Measurements from ENCODE around the gene RAB40B.
A peak's percentile ranks its signal among the peaks of the same experiment; 100 is the strongest.

RAB40B gene

DNA sequence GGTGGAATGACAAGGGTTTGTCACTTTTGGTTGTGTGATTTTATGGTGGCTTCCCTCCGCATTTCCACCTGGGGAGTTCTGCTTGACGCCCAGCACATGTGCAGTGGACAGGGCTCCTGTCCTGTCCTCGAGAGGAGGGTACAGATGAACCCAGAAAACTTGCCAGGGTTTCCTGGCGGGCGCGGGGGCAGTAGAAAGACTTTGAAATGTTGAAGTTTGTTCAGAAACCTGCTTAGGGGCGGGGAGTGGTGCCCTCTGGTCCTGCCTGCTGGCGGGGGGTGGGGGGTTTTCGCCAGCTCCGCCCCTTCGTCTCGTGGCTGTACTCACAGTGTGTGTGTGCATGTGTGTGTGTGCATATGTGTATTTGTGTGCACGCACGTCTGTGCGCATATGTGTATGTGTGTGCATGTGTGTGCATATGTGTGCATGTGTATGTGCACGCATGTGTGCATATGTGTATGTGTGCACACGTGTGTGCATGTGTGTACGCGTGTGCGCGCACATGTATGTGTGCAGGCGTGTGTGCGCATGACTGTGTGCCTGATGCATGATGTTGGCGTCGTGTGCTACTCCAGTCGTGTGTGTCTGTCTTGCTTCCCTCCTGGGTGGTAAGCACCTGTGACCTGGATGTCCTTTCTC, 24.8 kb upstream of the RAB40B start:
- Mint-ChIP-seq H3K36me3 (peaks cover 85% of the 10 kb centered on the region), H3K4me3 (no peak overlapping the region), H3K27ac (no peak overlapping the region), H3K4me1 (peaks cover 6% of the 10 kb centered on the region), H3K9me3 (no peaks in the 10 kb centered on the region)
- ATAC-seq (no peak), DNase-seq (ENCODE audit: low spot score in 2 of 2) (no peak)

DNA sequence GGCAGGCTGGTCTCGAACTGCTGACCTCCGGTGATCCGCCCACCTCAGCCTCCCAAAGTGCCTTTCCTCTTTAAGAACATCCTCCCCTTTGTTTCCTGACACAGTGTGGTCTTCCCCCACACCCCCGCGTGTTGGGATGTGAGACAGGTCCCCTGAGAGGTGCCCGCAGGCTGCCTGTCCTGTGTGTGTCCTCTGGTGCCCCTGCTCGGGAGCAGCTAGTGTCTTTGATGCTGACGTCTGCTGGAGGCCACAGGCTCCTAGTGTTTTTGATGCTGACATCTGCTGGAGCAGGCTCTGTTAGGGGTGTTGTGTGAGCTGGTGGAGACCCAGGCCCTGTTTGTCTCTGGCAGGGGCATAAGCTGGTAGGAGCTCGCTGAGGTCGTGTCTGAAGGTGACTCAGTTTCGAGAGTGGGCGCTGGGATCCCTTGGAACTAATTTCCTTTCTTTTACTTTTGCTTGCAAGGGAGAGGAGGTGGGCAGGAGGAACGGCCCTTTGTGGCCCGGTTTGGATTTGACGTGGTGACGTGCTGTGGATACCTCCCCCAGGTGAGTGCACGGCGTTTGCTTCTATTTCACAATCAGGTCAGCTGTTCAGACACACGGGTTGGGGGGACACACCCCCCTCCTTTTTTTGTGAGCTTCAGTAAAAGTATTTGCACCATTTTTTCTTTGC, 24.0 kb upstream of the RAB40B start:
- no peak overlapping the region for H3K4me3 Mint-ChIP-seq
- DNase-seq (ENCODE audit: low spot score in 2 of 2): no peak
- H3K9me3 Mint-ChIP-seq: no peaks in the 10 kb centered on the region
- peaks cover 14% of the 10 kb centered on the region for H3K4me1 Mint-ChIP-seq
- H3K27ac Mint-ChIP-seq: no peak overlapping the region
- ATAC-seq: no peak
- peaks cover 85% of the 10 kb centered on the region for H3K36me3 Mint-ChIP-seq

GRCh38 chr17:82720204-82720603, 21.7 kb upstream of the RAB40B start:
- Mint-ChIP-seq H3K4me1 (peaks cover 29% of the 10 kb centered on the region), H3K4me3 (no peak overlapping the region), H3K9me3 (no peaks in the 10 kb centered on the region), H3K36me3 (peaks cover 71% of the 10 kb centered on the region), H3K27ac (peak overlapping the region; percentile 10)
- ATAC-seq (no peak), DNase-seq (ENCODE audit: low spot score in 2 of 2) (no peak)

DNA sequence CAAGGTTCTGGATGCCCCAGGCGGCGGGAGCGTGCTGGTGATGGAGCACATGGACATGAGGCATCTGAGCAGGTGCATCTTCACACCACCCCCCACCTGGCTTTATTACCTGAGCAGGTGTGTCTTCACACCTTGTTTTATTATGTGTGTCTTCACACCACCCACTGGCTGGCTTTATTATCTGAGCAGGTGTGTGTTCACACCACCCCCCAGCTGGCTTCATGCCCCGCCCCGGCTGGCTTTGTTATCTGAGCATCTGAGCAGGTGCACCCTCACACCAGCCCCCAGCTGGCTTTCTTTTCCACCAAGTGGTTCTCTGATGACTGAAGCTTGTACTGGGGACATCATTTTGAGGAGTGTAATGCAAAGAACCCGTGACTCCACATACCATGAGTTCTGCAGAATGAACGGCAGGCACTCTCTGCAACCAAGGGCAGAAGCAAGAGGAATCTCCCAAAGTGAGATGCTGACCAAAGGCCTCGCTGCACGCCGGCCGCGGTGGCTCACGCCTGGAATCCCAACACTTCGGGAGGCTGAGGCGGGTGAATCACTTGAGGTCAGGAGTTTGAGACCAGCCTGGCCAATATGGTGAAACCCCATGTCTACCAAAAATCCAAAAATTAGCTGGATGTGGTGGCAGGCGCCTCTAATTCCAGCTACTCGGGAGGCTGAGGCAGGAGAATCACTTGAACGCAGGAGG, 20.6 kb upstream of the RAB40B start:
- no peak for ATAC-seq
- H3K9me3 Mint-ChIP-seq: no peaks in the 10 kb centered on the region
- no peak for DNase-seq (ENCODE audit: low spot score in 2 of 2)
- peaks cover 29% of the 10 kb centered on the region for H3K4me1 Mint-ChIP-seq
- H3K36me3 Mint-ChIP-seq: peaks cover 61% of the 10 kb centered on the region
- H3K27ac Mint-ChIP-seq: no peak overlapping the region
- H3K4me3 Mint-ChIP-seq: no peak overlapping the region

DNA sequence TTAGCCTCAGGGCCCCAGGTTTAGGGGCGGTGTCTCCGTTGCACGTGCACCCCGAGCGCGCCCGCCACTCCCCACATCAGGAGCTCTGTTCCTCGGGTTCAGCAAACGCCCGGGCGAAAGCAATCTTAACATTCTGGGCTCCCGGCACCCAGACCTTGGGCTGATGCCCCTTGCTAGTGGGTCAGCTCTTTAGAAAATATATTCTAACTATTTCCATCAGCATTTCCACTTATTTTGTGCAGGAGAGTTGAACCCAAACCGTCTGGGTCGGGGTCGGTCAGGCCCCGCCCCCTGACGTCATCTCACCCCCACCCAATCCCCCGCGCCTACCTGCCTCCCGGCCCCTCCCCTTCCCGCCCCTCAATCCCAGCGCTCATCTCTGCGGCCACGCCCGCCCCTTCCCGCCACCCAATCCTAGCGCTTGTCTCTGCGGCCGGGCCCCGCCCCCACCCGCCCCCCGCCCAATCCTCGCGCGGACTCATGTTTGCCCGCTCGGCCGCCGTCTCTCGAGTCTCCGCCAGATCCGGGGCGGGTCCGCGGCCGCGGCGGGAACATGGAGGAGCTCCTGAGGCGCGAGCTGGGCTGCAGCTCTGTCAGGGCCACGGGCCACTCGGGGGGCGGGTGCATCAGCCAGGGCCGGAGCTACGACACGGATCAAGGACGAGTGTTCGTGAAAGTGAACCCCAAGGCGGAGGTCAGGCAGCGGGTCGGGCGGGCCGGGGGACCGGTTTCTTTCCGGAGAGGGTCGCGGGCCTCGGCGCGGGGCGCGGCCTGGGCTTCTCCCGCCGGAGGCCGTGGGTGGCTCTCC, 17.9 kb upstream of the RAB40B start, which contains the start of gene FN3KRP:
FN3KRP (plus strand) TSS at position 504 of the 808 bp plus-strand sequence; CDS start at position 554, 50 bp downstream.
- Mint-ChIP-seq H3K9me3 (no peaks in the 10 kb centered on the region), H3K4me1 (peaks cover 24% of the 10 kb centered on the region), H3K36me3 (peaks cover 40% of the 10 kb centered on the region), H3K4me3 (peak within 1 kb of the TSS; percentile 65), H3K27ac (peak within 1 kb of the TSS; percentile 75)
- ATAC-seq: peak; percentile 91
- DNase-seq (ENCODE audit: low spot score in 2 of 2): peak; percentile 73 to 89

DNA sequence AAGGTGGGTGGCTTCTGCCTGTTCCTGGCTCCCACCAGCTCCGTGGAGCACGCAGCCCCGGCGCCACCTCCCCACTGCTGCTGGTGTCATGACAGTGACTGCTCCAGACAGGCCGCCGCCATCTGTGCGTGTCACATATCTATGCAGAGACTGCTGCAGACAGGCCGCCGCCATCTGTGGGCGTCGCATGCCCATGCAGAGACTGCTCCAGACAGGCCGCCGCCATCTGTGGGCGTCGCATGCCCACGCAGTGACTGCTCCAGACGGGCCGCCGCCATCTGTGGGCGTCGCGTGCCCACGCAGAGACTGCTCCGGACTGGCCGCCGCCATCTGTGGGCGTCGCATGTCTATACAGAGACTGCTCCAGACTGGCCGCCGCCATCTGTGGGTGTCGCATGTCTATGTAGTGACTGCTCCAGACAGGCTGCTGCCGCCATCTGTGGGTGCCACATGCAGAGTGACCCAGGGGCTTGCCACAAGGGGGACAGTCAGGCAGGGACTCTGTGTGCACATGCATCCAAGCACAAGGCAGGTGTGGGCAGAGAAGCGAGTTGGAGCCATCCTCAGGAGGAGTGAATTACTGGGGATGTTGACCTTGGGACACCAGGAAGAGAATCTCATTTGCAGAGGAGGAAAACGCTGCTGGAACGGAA, 14.7 kb upstream of the RAB40B start:
- Mint-ChIP-seq H3K36me3 (peaks cover 16% of the 10 kb centered on the region), H3K9me3 (no peaks in the 10 kb centered on the region), H3K4me1 (peaks cover 22% of the 10 kb centered on the region), H3K4me3 (no peak overlapping the region), H3K27ac (no peak overlapping the region)
- ATAC-seq (no peak), DNase-seq (ENCODE audit: low spot score in 2 of 2) (no peak)

DNA sequence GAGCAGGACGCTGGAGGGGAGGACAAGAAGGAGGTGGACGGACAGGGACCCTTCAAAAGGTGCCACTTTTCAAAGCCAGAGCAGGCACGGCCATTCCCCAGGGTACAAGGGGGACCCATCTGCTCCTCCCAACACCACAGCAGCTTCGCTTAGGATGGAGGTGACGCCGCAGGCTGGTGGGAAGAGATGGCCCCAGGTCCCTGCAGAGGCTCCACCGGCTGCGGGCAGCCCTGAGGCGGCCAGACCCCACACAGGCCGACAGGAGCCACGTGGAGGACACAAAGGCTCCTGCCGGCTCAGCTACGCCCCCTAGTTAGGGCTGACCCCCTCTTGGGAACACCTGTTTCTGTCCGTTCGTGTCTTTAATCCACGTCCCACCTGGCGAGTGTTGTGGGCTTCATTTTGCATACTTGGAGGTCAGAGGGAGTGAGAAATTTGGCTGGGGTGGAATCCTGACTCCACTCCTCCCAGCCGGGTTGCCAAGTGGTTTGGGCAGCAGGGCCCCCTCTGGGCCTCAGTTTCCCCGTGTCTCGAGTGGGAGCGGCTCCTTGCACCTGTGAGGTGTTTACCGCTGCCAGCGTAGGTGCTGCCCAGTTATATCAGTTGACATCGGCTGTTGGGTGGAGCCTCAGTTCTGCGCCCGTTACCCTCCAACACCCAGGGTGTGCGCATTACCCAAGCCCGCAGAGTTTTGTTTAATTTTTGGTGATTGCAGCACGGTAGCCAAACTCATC, 12.2 kb upstream of the RAB40B start:
- DNase-seq (ENCODE audit: low spot score in 2 of 2): no peak
- Mint-ChIP-seq H3K9me3 (no peaks in the 10 kb centered on the region), H3K27ac (no peak overlapping the region), H3K4me1 (peaks cover 9% of the 10 kb centered on the region), H3K4me3 (no peak overlapping the region), H3K36me3 (no peaks in the 10 kb centered on the region)
- no peak for ATAC-seq

GRCh38 chr17:82709676-82710498, 11.4 kb upstream of the RAB40B start:
- DNase-seq (ENCODE audit: low spot score in 2 of 2): no peak
- Mint-ChIP-seq H3K36me3 (no peaks in the 10 kb centered on the region), H3K27ac (no peak overlapping the region), H3K9me3 (no peaks in the 10 kb centered on the region), H3K4me1 (peaks cover 6% of the 10 kb centered on the region), H3K4me3 (no peak overlapping the region)
- ATAC-seq: no peak

DNA sequence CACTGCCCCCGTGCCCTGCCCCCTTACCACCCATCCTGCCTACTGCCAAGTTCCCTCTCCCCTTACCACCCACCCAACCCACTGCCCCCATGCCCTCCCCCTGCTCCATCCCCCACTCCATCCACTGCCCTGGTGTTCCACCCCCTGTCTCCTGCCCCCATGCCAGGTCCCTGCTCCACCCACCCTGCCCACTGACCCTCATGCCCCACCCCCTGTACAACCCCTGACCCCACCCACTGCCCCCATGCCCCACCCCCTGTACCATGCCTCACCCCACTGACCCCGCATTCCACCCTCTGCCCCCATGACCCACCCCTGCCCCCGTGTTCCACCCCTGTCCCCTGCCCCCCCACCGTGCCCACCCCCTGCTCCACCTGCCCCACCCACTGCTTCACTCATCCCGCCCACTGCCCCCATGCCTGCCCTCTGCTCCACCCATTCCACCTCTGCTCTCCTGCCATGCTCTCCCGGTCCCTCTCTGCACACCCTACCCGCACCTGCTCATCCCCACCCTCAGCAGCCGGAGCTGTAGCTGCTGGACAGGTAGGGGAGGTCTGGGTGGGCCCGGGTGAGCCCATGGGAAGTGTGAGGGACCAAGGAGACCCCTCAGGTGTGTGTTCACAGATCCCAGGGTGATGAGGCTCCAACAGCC, 10.7 kb upstream of the RAB40B start:
- Mint-ChIP-seq H3K27ac (no peak overlapping the region), H3K36me3 (no peaks in the 10 kb centered on the region), H3K9me3 (no peaks in the 10 kb centered on the region), H3K4me3 (no peak overlapping the region), H3K4me1 (peaks cover 6% of the 10 kb centered on the region)
- DNase-seq (ENCODE audit: low spot score in 2 of 2): no peak
- no peak for ATAC-seq

- DNase-seq (ENCODE audit: low spot score in 2 of 2) (no peak), ATAC-seq (no peak)
- Mint-ChIP-seq H3K36me3 (no peaks in the 10 kb centered on the region), H3K4me1 (peaks cover 6% of the 10 kb centered on the region), H3K27ac (no peak overlapping the region), H3K9me3 (no peaks in the 10 kb centered on the region), H3K4me3 (no peak overlapping the region)
Observed at GRCh38 chr17:82705756-82706155, 7.3 kb upstream of the RAB40B start.

DNA sequence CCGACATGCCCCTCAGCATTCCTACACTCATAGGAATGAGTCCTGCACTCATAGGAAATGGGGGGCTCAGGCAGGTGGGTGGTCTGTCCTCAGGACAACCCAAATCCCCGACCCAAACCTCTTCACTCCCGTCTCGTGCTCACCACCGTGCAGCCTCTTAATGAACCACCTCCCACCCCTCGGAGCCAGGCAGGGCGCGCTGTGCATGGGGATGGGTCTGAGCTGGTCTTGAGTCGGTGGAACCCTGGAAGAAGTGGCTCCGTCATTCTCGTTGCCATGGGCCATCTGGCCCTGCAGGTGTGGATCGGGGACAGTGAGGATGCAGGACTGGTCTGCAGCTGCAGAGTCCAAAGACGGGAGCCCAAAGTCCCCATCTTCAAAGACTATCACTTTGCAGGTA, 6.4 kb upstream of the RAB40B start:
- Mint-ChIP-seq H3K4me1 (peaks cover 6% of the 10 kb centered on the region), H3K4me3 (no peak overlapping the region), H3K27ac (no peak overlapping the region), H3K9me3 (no peaks in the 10 kb centered on the region), H3K36me3 (no peaks in the 10 kb centered on the region)
- DNase-seq (ENCODE audit: low spot score in 2 of 2) (no peak), ATAC-seq (no peak)

- Mint-ChIP-seq H3K9me3 (no peaks in the 10 kb centered on the region), H3K4me1 (peaks cover 9% of the 10 kb centered on the region), H3K27ac (no peak overlapping the region), H3K36me3 (no peaks in the 10 kb centered on the region), H3K4me3 (no peak overlapping the region)
- DNase-seq (ENCODE audit: low spot score in 2 of 2): no peak
- no peak for ATAC-seq
Observed at GRCh38 chr17:82703935-82704865, 5.7 kb upstream of the RAB40B start.

Measured in stimulated activated effector memory CD8-positive, alpha-beta T cell treated with anti-CD3 and anti-CD28 coated beads, Interleukin-12 subunit alpha, Interleukin-12 subunit beta, amount 100 ng/mL, for 72 hours (primary cell).